Measurements from ENCODE around the gene NCOR2. TPM values are rescaled to one million over a fixed set of nuclear protein-coding genes. Genes with fewer than 3 reads are reported as not detected.

Gene NCOR2
- total and polyA plus RNA-seq, 10 of the 15 experiments (the other 5 are each of a cell fraction or from before 2014, with no cell fraction given) = 0.43 to 179 (median 14.9) TPM

DNA sequence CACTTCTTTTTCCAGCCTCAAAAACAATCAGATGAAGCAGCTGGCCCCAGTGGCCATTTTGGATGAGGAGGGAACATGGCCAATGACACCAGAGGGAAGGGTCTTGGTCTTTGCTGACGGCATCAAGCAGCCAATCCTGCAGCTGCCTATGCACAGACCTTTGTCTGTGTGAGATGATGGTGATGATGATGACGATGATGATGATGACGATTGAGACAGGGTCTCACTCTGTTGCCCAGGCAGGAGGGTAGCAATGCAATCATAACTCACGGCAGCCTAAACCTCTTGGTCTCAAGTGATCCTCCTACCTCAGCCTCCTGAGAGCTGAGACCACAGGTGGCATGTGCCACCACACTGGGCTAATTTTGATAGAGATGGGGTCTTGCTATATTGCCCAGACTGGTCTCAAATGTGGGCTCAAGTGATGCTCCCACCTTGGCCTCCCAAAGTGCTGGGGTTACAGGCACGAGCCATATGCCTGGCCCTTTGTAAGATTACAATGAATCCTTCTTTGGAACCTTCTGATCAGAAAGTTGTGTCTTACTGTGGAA is 26.5 kb upstream of the NCOR2 start:
- ATAC-seq (no peak), FAIRE-seq (no peak), DNase-seq (ENCODE audit: low read depth, low spot score) (no peak)
- Histone ChIP-seq H3K9me3 (replicated peaks; ENCODE audit: control insufficient read depth, insufficient read depth, low read length) (no peaks in the 10 kb centered on the region; the same call in 2 of the 3 replicates), H3K4me3 (no peak overlapping the region), H3K4me1 (ENCODE audit: control insufficient read depth, insufficient read depth, low read length) (no peaks in the 10 kb centered on the region; the same call in 1 of the 2 replicates), H2AFZ (ENCODE audit: control insufficient read depth, low read depth, low read length) (no peak overlapping the region), H3K4me2 (ENCODE audit: control insufficient read depth, insufficient read depth) (no peak overlapping the region), H3K27ac (ENCODE audit: control insufficient read depth, insufficient read depth) (no peak overlapping the region), H3K36me3 (ENCODE audit: control insufficient read depth in 2 of 2, insufficient read depth in 2 of 2, low read length in 1 of 2) (no peaks in the 10 kb centered on the region), H4K20me1 (ENCODE audit: control insufficient read depth, insufficient read depth) (no peaks in the 10 kb centered on the region), H3K79me2 (ENCODE audit: control insufficient read depth, insufficient read depth, low read length) (no peaks in the 10 kb centered on the region), H3K27me3 (replicated peaks in 1 of 2; ENCODE audit: control insufficient read depth in 2 of 2, insufficient read depth in 2 of 2, low read length in 1 of 2) (peaks cover 0 to 6% of the 10 kb centered on the region in 2 experiments; a peak in 1 of 4 replicates), H3K9ac (ENCODE audit: control insufficient read depth, insufficient read depth, low read length) (no peak overlapping the region)
- RAD21 ChIA-PET (ENCODE audit: unreplicated experiment) = no interaction called here
- WGBS (ENCODE audit: insufficient coverage, insufficient replicate concordance, low lambda C conversion rate, missing lambda C conversion rate) = 70% methylated on average over 5 of the region's 5 CpGs
- CTCF ChIA-PET = no interaction called here
- intact Hi-C loops (cut with micrococcal nuclease; ENCODE audit: unreplicated experiment) = no loop called here
- no peak for TF ChIP-seq STAT3 (IDR thresholded peaks at IDR 0.05; ENCODE audit: low read depth, low read length)
- TF ChIP-seq ZSCAN29 (IDR thresholded peaks at IDR 0.05) = no peak
- TF ChIP-seq SRF (IDR thresholded peaks at IDR 0.05; ENCODE audit: low read depth in 2 of 2, low read length in 2 of 2) = no peak
- TF ChIP-seq SIN3A (IDR thresholded peaks at IDR 0.05; ENCODE audit: low read depth, low read length) = no peak
- no peak for TF ChIP-seq TCF12 (IDR thresholded peaks at IDR 0.05; ENCODE audit: low read depth, low read length)
- TF ChIP-seq, protein P1, sequence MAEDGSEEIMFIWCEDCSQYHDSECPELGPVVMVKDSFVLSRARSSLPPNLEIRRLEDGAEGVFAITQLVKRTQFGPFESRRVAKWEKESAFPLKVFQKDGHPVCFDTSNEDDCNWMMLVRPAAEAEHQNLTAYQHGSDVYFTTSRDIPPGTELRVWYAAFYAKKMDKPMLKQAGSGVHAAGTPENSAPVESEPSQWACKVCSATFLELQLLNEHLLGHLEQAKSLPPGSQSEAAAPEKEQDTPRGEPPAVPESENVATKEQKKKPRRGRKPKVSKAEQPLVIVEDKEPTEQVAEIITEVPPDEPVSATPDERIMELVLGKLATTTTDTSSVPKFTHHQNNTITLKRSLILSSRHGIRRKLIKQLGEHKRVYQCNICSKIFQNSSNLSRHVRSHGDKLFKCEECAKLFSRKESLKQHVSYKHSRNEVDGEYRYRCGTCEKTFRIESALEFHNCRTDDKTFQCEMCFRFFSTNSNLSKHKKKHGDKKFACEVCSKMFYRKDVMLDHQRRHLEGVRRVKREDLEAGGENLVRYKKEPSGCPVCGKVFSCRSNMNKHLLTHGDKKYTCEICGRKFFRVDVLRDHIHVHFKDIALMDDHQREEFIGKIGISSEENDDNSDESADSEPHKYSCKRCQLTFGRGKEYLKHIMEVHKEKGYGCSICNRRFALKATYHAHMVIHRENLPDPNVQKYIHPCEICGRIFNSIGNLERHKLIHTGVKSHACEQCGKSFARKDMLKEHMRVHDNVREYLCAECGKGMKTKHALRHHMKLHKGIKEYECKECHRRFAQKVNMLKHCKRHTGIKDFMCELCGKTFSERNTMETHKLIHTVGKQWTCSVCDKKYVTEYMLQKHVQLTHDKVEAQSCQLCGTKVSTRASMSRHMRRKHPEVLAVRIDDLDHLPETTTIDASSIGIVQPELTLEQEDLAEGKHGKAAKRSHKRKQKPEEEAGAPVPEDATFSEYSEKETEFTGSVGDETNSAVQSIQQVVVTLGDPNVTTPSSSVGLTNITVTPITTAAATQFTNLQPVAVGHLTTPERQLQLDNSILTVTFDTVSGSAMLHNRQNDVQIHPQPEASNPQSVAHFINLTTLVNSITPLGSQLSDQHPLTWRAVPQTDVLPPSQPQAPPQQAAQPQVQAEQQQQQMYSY (CRISPR knock-in tag; IDR thresholded peaks at IDR 0.05) = no peak
- no peak for TF ChIP-seq EGR1 (IDR thresholded peaks at IDR 0.05; ENCODE audit: borderline replicate concordance in 1 of 2, low read depth in 2 of 2, low read length in 2 of 2)
- TF ChIP-seq, protein P2, sequence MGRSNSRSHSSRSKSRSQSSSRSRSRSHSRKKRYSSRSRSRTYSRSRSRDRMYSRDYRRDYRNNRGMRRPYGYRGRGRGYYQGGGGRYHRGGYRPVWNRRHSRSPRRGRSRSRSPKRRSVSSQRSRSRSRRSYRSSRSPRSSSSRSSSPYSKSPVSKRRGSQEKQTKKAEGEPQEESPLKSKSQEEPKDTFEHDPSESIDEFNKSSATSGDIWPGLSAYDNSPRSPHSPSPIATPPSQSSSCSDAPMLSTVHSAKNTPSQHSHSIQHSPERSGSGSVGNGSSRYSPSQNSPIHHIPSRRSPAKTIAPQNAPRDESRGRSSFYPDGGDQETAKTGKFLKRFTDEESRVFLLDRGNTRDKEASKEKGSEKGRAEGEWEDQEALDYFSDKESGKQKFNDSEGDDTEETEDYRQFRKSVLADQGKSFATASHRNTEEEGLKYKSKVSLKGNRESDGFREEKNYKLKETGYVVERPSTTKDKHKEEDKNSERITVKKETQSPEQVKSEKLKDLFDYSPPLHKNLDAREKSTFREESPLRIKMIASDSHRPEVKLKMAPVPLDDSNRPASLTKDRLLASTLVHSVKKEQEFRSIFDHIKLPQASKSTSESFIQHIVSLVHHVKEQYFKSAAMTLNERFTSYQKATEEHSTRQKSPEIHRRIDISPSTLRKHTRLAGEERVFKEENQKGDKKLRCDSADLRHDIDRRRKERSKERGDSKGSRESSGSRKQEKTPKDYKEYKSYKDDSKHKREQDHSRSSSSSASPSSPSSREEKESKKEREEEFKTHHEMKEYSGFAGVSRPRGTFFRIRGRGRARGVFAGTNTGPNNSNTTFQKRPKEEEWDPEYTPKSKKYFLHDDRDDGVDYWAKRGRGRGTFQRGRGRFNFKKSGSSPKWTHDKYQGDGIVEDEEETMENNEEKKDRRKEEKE (IDR thresholded peaks at IDR 0.05) = no peak
- no peak for TF ChIP-seq NR2F1 (conservative IDR thresholded peaks at IDR 0.05)
- TF ChIP-seq CREB1 (IDR thresholded peaks at IDR 0.05; ENCODE audit: low read depth) = no peak
- no peak for TF ChIP-seq PAX5 (IDR thresholded peaks at IDR 0.05; ENCODE audit: borderline replicate concordance, low read depth, low read length)
- no peak for TF ChIP-seq SMARCA5 (IDR thresholded peaks at IDR 0.05)
- TF ChIP-seq, protein P3, sequence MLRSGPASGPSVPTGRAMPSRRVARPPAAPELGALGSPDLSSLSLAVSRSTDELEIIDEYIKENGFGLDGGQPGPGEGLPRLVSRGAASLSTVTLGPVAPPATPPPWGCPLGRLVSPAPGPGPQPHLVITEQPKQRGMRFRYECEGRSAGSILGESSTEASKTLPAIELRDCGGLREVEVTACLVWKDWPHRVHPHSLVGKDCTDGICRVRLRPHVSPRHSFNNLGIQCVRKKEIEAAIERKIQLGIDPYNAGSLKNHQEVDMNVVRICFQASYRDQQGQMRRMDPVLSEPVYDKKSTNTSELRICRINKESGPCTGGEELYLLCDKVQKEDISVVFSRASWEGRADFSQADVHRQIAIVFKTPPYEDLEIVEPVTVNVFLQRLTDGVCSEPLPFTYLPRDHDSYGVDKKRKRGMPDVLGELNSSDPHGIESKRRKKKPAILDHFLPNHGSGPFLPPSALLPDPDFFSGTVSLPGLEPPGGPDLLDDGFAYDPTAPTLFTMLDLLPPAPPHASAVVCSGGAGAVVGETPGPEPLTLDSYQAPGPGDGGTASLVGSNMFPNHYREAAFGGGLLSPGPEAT (IDR thresholded peaks at IDR 0.05; ENCODE audit: low read depth) = no peak
- no peak for TF ChIP-seq RCOR1 (conservative IDR thresholded peaks at IDR 0.05; ENCODE audit: low read depth, low read length)
- TF ChIP-seq POU2F2 (IDR thresholded peaks at IDR 0.05; ENCODE audit: borderline replicate concordance, low read depth, low read length) = no peak
- no peak for TF ChIP-seq NBN (IDR thresholded peaks at IDR 0.05)
- no peak for TF ChIP-seq HCFC1 (IDR thresholded peaks at IDR 0.05; ENCODE audit: low read length)
- no peak for TF ChIP-seq CBFB (IDR thresholded peaks at IDR 0.05; ENCODE audit: low read depth)
- SMC1A ChIA-PET (ENCODE audit: uncharacterized antibody, unreplicated experiment) = interaction anchor here (0.9 kb wide), 1 partner anchor 76 kb away, joined by 3 read pairs; no protein-coding TSS in a partner anchor
- no TSS peak for BruUV-seq (replicated peaks)
- POLR2A ChIA-PET = no interaction called here
- in situ Hi-C loops (cut with MboI) = no loop called here
